Astrocyte (in vitro differentiated cells and primary cell): ENCODE data around the gene PITX2.

ENCODE experiments used
- CTCF ChIP-seq: IDR thresholded peaks from 2 replicates; pipeline ENCODE4 v1.5.1; 2011; ENCODE audit warnings: low read depth, mild to moderate bottlenecking, inconsistent platforms, low read length, moderate library complexity; ENCODE audit not compliant: insufficient read depth
- EZH2 ChIP-seq: IDR thresholded peaks from 2 replicates; pipeline ENCODE4 v1.6.1; 2012; ENCODE audit warnings: mild to moderate bottlenecking, low read length, inconsistent platforms; ENCODE audit not compliant: insufficient read depth

DNA sequence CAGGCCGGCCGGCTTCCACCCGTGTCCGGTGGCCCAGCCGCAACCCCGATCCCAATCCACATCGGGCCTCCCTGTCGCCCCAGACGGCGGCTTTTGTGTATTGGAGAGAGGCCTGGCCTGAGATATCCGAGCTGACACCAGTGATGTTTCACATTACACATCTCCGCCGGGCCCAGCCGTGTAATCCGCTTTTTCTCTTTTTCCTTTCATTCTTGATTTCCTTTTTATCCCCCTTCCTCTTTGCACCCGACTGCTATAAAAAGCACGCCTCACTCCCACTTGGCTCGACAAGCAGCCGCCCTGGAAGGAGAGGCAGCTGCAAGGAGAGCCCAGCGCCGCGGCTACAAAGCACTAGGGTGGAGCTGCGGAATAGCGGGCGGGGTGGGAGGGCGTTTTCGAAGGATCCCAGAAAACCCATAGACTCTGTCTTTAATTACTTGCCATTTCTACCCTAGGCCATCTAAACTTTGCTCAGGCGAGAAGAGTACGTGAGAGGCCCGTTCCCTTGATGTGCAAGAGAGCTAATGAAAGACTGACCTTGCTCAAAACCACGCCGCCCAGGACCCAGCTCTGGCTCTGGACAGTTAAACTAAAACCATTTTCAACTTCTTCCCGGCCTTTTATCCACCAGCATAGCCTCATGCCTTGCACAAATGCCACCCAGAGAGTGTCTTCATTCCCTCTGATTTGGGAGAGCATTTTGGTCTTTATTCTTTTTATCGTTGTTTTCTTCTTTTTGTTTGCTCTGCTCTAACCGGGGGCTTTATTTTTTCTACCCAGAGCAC is 3.2 kb downstream of the PITX2 start:
- TF ChIP-seq CTCF (no peak), EZH2 (peak; percentile 23)
